ENCODE data around the gene KCNJ6.

DNA sequence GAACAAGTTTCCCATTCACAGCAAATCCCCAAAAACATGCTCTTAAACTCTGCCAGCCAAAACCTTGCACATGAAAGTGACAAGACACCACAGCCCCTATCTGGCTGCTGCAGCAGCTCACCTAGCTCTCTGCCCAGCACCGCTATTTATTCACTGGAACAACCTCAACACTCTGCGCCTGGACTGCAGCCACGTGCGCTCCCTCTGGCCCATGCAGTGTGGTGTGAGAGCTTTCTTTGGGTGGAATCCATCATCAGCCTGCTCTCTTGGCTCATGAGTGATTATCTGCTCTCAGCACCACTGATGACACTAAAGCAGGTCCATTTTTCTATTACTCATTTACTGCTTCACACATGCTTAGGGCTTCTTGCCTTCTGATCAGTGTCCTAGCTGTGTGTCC lies 11.4 kb downstream of the KCNJ6 start:
- TF ChIP-seq CTCF (IDR thresholded peaks at IDR 0.05; ENCODE audit: poor library complexity) (no peak), EZH2 (IDR thresholded peaks at IDR 0.05; ENCODE audit: borderline replicate concordance) (no peak)

Data from hepatocyte (in vitro differentiated cells).